Measurements from ENCODE around the gene SPEN.
"Not testable (repeated sequence)": the region's sequence is repeated elsewhere in the genome, so short reads cannot be mapped to it uniquely, and the experiment has no call there.

The SPEN gene, protein sequence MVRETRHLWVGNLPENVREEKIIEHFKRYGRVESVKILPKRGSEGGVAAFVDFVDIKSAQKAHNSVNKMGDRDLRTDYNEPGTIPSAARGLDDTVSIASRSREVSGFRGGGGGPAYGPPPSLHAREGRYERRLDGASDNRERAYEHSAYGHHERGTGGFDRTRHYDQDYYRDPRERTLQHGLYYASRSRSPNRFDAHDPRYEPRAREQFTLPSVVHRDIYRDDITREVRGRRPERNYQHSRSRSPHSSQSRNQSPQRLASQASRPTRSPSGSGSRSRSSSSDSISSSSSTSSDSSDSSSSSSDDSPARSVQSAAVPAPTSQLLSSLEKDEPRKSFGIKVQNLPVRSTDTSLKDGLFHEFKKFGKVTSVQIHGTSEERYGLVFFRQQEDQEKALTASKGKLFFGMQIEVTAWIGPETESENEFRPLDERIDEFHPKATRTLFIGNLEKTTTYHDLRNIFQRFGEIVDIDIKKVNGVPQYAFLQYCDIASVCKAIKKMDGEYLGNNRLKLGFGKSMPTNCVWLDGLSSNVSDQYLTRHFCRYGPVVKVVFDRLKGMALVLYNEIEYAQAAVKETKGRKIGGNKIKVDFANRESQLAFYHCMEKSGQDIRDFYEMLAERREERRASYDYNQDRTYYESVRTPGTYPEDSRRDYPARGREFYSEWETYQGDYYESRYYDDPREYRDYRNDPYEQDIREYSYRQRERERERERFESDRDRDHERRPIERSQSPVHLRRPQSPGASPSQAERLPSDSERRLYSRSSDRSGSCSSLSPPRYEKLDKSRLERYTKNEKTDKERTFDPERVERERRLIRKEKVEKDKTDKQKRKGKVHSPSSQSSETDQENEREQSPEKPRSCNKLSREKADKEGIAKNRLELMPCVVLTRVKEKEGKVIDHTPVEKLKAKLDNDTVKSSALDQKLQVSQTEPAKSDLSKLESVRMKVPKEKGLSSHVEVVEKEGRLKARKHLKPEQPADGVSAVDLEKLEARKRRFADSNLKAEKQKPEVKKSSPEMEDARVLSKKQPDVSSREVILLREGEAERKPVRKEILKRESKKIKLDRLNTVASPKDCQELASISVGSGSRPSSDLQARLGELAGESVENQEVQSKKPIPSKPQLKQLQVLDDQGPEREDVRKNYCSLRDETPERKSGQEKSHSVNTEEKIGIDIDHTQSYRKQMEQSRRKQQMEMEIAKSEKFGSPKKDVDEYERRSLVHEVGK (N-terminal part only)

DNA sequence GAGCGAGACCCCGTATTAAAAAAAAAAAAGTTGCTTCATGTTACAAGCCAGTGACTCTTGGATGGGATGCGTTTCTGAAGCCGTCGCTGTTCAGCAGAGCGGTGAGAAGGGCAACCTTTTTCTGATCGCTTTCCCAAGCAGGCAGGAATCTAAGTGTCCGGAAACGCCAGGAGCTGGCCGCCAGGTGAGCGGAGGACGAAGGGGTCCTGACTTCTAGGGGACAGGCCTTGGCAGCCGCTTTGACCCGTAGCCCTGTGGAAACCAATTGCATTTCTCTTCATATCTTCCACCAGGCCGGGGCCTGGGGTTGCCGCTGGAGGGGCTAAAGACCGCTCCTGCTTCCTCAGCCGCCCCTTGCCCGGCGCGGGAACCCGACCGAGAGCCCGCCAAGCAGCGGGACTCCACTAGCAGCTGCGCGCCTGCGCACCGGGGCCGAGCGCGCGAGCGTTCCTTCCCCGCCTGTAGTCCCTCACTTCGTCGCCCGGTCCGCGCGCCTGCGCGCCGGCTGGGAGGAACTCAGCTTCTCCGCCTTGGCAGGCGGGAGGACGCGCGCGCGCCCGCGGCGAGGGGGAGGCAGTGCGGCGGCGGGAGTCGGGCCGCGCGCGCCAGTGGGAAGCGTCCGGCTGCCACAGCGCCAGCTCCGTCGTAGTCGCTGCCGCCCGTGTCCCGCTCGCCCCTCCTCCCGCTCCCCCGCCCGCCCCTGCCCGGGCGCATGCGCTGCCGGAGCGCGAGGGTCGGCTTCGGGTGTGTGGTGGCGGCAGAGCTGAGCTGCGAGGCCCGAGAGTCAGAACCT is at the start of gene SPEN:
Gene SPEN (plus strand): TSS at position 608 of the 793 bp plus-strand sequence. CDS start 361 bp downstream, outside the sequence.
- DNase-seq (ENCODE audit: low read depth), result peak; percentile 98

DNA sequence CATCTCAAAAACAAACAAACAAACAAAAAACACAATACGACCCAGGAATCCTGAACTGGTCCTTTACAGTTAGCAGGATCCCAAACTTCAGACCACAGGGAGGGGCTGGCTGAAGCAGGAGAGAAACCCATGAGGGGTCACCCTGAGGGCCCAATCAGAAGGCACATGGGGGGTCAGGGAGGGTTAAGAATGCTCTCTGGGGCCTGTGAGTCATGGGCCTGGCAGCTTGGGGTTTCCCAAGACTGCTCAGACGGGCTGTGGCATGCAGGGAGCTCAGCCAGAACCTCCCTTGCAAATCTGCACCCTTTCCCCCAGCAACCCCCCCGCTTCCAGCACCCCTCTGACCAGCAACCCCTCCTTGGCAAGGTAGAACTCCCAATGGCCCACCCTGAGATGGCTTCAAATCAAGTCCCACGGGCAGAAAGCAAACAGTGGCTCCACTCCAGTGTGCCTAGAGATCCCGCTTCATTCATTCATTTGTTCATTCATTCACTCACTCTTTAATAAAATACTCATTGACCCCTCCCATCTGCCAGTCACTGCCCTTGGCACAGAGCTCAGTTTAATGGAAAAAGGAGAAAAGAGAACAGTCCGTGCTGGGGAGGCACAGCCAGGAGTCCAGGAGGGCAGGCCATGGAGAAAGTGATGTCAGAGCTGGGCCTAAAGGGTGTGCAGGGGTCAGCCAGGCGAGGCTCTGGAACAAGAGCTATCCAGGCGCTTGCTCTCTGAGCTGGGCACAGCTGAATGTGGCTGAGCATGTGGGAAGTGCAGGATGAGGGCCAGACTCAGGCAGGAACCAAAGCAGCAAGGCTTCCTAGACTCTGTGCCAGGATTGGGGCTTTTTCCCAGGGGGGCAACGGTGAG is 48.3 kb upstream of the SPEN start:
- peak; percentile 98 for DNase-seq (ENCODE audit: low read depth)

- peak; percentile 40 for DNase-seq (ENCODE audit: low read depth)
Measured at GRCh38 chr1:15799928-15800835, 47.3 kb upstream of the SPEN start.

DNA sequence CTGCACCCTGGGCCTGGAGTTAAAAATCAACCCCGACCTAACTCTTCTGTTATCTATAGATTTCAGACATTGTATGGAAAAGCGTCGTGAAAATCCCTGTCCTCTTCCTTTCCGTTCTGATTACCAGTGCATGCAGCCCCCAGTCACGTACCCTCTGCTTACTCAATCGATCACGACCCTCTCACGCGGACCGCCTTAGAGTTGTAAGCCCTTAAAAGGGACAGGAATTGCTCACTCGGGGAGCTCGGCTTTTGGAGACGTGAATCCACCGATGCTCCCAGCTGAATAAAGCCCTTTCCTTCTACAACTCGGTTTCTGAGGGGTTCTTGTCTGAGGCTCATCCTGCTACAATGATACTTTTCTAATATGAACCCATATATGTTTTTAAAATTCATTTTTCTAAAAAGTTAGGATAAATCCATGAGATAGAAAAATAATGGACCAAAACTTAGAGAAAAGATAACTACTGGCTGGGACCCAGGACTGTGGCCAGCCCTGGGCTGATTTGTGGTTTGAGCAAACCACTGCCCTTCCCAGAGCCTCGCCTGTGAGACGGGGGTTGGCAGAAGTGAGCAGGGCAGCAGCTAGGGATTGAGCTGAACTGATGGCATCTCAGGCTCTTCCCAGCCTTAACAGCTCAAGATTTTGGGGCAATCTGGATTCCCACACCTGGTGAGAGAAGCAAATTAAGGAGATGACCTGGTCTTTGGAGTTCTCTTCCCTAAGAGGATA is 45.1 kb upstream of the SPEN start:
- peak; percentile 26 for DNase-seq (ENCODE audit: low read depth)

DNA sequence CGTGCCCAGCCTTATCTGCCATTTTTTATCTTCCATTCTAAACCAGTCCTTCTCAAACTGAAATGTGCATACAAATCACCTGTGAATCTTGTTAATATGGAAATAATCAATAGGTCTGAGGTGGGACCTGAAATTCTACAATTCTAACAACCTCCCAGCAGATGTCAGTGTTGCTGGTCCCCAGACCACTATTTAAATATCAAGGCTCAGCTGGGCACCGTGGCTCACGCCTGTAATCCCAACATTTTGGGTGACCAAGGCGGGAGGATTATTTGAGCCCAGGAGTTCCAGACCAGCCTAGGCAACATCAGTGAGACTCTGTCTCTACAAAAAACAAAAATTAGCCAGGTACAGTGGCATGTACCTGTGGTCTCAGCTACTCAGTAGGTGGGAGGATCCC is 44.1 kb upstream of the SPEN start:
- no peak for DNase-seq (ENCODE audit: low read depth)

DNA sequence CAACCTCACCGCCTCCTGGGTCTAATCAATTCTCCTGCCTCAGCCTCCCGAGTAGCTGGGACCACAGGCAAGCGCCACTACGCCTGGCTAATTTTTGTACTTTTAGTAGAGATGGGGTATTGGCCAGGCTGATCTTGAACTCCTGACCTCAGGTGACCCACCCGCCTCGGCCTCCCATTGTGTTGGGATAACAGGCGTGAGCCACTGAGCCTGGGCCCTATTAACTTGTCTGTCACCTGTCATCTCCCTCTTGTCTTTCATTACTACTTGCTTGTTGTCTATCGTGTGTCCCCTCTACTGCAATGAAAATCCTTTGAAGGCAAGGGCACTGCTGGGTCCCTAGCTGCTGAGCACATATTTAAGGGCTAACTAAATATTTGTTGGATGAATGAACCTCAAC is 43.4 kb upstream of the SPEN start:
- no peak for DNase-seq (ENCODE audit: low read depth)

GRCh38 chr1:15807121-15807520 is 40.4 kb upstream of the SPEN start:
- DNase-seq (ENCODE audit: low read depth), result no peak

- DNase-seq (ENCODE audit: low read depth), result not testable (repeated sequence)
Measured at GRCh38 chr1:15807549-15807948, 40.0 kb upstream of the SPEN start, which contains the start of gene UQCRHL. Gene UQCRHL, minus strand, starts transcription at chr1:15807649. Its CDS starts 0 bp downstream, at chr1:15807649.

- DNase-seq (ENCODE audit: low read depth), result no peak
Measured at GRCh38 chr1:15808955-15809354, 38.6 kb upstream of the SPEN start.

DNA sequence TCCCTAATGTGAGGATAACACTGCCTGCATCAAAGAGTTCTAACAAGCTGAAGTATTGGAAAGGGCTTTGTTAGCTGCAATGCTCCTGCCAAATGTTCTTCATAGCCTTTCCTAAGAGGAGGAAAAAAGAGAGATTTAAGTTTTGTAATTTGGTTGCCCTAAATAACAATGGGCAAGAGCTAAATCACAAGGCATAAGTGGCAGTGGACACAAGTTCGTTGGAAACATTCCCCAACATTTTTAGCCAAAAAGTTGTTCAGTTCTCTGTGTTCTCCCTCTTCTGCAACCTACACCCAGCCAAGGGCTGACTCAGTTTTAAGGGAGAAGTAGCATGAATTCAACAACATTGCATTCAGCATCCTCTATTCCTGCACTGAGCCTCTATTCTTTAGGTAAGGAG is 37.4 kb upstream of the SPEN start:
- no peak for DNase-seq (ENCODE audit: low read depth)

DNA sequence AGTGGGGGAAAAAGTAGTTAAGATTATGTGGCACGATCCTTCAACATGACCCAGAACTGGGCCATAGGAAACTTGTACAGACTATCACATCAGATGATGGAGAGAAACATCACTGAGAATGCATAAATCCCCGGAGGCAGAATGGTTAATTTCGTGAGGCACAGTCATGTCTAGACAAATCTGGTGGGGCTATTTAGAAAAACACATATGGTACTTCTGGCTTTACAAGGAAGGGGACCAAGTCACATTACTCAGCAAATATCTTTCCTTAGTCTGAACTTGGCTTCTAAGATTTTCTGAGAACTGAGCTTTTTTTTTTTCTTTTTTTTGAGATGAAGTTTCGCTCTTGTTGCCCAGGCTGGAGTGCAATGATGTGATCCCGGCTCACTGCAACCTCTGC is 30.8 kb upstream of the SPEN start:
- DNase-seq (ENCODE audit: low read depth), result no peak

DNA sequence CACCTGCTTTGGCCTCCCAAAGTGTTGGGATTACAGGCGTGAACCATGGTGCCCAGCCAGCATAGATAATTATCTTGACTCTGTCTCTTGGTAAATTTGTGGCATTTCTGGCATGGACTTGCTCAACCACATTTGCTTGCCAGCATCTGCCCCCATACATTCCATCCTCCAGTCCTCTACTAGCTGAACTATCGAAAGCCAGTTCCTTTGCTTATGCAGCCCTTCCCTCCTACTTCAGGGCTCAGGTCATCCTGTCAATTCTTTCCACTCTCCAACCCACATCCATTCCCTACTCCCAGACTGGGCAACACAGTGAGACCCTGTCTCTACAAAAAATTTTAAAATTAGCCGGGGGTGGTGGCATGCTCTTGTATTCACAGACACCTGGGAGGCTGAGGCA is 27.0 kb upstream of the SPEN start:
- peak; percentile 29 for DNase-seq (ENCODE audit: low read depth)

- DNase-seq (ENCODE audit: low read depth), result no peak
Measured at GRCh38 chr1:15825800-15826199, 21.7 kb upstream of the SPEN start.

- DNase-seq (ENCODE audit: low read depth), result no peak
Measured at GRCh38 chr1:15826810-15827507, 20.5 kb upstream of the SPEN start.

DNA sequence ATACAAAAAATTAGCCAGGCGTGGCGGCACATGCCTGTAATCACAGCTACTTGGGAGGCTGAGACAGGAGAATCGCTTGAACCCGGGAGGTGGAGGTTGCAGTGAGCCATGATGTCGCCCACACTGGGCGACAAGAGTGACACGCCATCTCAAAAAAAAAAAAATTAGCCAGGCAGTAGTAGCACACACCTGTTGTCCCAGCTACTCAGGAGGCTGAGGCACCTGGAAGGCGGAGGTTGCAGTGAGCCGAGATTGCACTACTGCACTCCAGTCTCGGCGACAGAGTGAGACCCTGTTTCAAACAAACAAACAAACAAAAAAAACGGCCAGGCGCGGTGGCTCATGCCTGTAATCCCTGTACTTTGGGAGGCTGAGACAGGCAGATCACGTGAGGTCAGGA is 19.9 kb upstream of the SPEN start:
- not testable (repeated sequence) for DNase-seq (ENCODE audit: low read depth)

DNA sequence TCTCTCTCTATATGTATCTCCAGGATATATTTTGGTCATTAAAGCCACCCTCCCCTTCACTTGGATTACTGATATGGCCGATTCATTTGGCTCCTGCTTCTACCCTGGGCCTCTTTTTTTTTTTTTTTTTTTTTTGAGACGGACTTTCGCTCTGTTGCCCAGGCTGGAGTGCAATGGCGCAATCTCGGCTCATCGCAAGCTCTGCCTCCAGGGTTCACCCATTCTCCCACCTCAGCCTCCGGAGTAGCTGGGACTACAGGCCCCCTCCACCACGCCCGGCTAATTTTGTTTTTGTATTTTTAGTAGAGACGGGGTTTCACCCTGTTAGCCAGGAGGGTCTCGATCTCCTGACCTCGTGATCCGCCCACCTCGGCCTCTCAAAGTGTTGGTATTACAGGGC is 18.6 kb upstream of the SPEN start:
- DNase-seq (ENCODE audit: low read depth), result not testable (repeated sequence)

GRCh38 chr1:15830258-15830657 is 17.2 kb upstream of the SPEN start:
- no peak for DNase-seq (ENCODE audit: low read depth)

DNA sequence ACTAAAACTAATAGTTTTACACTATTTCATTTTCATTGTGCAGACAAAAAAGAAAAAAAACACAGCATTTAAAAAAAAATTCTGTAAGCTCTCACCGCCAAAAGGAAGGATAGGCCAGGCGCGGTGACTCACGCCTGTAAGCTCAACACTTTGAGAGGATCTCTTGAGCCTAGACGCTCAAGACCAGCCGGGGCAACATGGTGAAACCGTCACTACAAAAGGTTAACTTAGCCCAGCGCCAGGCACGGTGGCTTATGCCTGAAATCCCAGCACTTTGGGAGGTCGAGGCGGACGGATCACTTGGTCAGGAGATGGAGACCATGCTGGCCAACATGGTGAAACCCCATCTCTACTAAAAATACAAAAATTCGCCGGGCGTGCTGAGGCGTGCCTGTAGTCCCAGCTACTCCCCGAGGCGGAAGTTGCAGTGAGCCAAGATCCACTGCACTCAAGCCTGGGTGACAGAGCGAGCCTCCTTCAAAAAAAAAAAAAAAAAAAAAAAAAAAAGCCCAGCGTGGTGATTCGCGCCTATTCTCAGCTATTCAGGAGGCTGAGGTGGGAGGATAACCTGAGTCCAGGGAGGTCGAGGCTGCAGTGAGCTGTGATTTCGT is 14.3 kb upstream of the SPEN start:
- peak; percentile 26 for DNase-seq (ENCODE audit: low read depth)
